Subcutaneous abdominal adipose tissue (tissue), 5 donors: Measurements from ENCODE around the gene KMT2C.
"Not testable (repeated sequence)": the region's sequence is repeated elsewhere in the genome, so short reads cannot be mapped to it uniquely, and the experiment has no call there.

Source experiments
- H3K27ac ChIP-seq: one replicate; pipeline ENCODE4 v1.7.0; 2013; ENCODE audit warnings: low read depth, mild to moderate bottlenecking, inconsistent platforms, low read length, moderate library complexity
- H3K27me3 ChIP-seq, 5 donors: one replicate each; pipeline ENCODE4 v1.7.0; 2013; ENCODE audit warnings: low read length in 5 of 5, inconsistent platforms in 1 of 5; ENCODE audit not compliant: control insufficient read depth in 5 of 5, insufficient read depth in 4 of 5
- H3K36me3 ChIP-seq, 5 donors: one replicate each; pipeline ENCODE4 v1.7.0; 2013; ENCODE audit warnings: low read length in 5 of 5; ENCODE audit not compliant: control insufficient read depth in 5 of 5, insufficient read depth in 5 of 5
- H3K4me1 ChIP-seq, 5 donors: one replicate each; pipeline ENCODE4 v1.7.0; 2013; ENCODE audit warnings: low read length in 5 of 5, mild to moderate bottlenecking in 3 of 5, moderate library complexity in 1 of 5; ENCODE audit not compliant: control insufficient read depth in 5 of 5, insufficient read depth in 5 of 5
- H3K4me3 ChIP-seq, 5 donors: one replicate each; pipeline ENCODE4 v1.7.0; 2013; ENCODE audit warnings: low read length in 5 of 5, low read depth in 1 of 5
- H3K9ac ChIP-seq, 5 donors: one replicate each; pipeline ENCODE4 v1.7.0; 2013; ENCODE audit warnings: low read length in 5 of 5, mild to moderate bottlenecking in 4 of 5, moderate library complexity in 3 of 5
- H3K9me3 ChIP-seq, 5 donors: one replicate each; pipeline ENCODE4 v1.7.0; 2013; ENCODE audit warnings: low read length in 5 of 5; ENCODE audit not compliant: control insufficient read depth in 5 of 5
- donor health status: healthy.
- donor health status: healthy.
- donor health status: healthy.
- donor health status: healthy.
- donor health status: healthy.

KMT2C gene

DNA sequence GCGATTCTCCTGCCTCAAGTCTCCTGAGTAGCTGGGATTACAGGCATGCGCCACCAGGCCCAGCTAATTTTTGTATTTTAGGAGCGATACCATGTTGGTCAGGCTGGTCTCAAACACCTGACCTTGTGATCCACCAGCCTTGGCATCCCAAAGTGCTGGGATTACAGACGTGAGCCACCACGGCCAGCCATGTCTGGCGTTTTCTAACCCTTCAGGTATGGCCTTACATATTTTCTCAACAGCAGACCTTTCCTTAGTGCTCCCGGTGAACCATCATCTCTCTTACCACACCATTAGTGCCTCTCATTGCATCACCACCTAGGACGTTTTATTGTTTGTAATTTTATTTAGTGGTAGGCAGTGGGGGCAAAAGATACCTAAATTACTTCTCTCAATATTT is 194.5 kb downstream of the KMT2C start:
- H3K27ac ChIP-seq, H3K9me3 ChIP-seq, H3K9ac ChIP-seq, H3K4me1 ChIP-seq, H3K4me3 ChIP-seq, H3K27me3 ChIP-seq, H3K36me3 ChIP-seq: not testable (repeated sequence)

DNA sequence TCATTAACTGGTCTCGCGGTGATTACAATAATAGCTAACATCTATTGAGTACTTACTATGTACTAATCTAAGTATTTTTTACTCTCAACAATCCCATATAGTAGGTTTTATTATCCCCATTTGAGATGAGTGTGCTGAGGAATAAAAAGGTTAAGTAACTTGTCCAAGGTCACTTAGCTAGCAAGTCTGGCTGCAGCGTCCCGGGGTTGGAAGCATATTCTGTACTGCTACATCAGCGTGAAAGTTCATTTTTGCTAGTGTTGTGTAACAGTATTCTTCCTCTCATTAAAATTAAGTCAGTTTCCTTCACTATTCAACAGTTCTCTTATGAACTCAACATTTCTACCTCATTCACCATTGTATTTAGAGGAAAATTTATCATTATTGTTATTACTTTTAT is 199.5 kb downstream of the KMT2C start:
- H3K4me1 ChIP-seq, H3K9me3 ChIP-seq, H3K27ac ChIP-seq, H3K9ac ChIP-seq, H3K27me3 ChIP-seq, H3K4me3 ChIP-seq: not testable (repeated sequence)
- peaks cover 0 to 15% (median 3%) of the 10 kb centered on the region in 5 donors for H3K36me3 ChIP-seq

DNA sequence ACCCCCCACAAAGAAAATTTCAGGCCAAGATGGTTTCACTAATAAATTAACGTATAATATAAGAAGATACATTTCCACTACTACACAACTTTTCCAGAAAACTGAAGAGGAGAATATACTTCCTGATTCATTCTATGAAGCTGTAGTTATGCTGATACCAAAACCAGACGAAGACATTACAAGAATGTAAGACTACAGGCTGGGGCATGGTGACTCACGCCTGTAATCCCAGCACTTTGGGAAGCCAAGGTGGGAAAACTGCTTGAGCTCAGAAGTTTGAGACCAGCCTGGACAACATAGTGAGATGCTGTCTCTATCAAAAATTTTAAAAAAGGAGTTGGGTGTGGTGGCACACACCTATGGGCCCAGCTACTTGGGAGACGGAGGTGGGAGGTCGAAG is 201.4 kb downstream of the KMT2C start:
- H3K9me3 ChIP-seq, H3K4me1 ChIP-seq, H3K4me3 ChIP-seq, H3K27ac ChIP-seq, H3K27me3 ChIP-seq, H3K9ac ChIP-seq: not testable (repeated sequence)
- H3K36me3 ChIP-seq = peaks cover 0 to 24% (median 4%) of the 10 kb centered on the region in 5 donors

DNA sequence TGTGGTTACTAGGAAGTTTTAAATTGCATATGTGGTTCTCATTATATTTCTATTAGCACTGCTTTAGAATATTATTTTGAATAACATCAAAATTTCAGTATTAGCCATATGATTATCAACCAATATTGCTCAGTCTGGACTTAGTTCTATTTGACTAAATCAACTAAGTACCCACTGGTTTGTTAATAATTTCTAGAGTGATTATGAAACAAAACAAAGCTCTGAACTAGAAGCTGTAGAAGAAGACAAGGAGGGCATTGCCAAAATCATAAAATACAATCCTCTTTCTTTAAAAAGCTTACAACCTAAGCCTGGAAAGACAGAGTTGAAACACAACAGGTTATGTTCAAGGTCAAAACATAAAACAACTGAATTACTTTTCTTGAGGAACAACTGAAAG is 204.7 kb downstream of the KMT2C start:
- no peak overlapping the region for H3K9ac ChIP-seq
- no peaks in the 10 kb centered on the region for H3K4me1 ChIP-seq
- H3K27me3 ChIP-seq = no peaks in the 10 kb centered on the region
- peaks cover 0 to 24% (median 5%) of the 10 kb centered on the region in 5 donors for H3K36me3 ChIP-seq
- H3K27ac ChIP-seq = no peak overlapping the region
- H3K4me3 ChIP-seq = no peak overlapping the region
- H3K9me3 ChIP-seq = no peaks in the 10 kb centered on the region

DNA sequence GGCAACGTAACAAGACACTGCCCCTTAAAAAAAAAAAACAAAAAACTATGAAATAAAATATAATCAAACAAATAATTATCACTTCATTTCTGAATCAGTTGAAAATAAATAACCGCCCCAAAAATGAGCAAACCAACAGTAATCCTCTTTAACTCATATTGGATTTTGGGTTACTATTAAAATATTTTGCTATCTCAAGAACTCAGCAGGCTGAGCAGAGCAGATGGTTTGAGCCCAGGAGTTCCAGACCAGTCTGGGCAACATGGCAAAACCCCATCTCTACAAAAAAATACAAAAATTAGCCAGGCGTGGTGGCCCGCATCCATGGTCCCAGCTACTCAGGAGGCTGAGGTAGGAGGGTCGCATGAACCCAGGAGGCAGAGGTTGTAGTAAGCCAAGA is 216.2 kb downstream of the KMT2C start:
- H3K27me3 ChIP-seq, H3K4me3 ChIP-seq, H3K27ac ChIP-seq, H3K9ac ChIP-seq, H3K4me1 ChIP-seq, H3K9me3 ChIP-seq: not testable (repeated sequence)
- H3K36me3 ChIP-seq = peaks cover 7 to 31% (median 21%) of the 10 kb centered on the region in 5 donors

DNA sequence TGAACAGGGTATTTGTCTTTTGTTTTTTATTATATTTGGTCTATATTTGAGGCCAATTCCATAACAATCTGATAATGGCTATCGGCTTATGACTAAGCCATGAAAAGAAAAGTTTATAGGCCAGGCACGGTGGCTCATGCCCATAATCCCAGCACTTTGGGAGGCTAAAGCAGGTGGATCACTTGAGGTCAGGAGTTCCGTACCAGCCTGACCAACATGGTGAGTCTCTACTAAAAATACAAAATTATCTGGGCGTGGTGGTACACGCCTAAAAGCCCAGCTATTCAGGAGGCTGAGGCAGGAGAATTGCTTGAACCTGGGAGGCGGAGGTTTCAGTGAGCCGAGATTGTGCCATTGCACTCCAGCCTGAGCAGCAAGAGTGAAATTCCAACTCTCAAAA is 227.0 kb downstream of the KMT2C start:
- not testable (repeated sequence) for H3K27ac ChIP-seq, H3K4me3 ChIP-seq, H3K27me3 ChIP-seq, H3K4me1 ChIP-seq, H3K9me3 ChIP-seq, H3K9ac ChIP-seq
- H3K36me3 ChIP-seq = peaks cover 11 to 16% (median 13%) of the 10 kb centered on the region in 5 donors

DNA sequence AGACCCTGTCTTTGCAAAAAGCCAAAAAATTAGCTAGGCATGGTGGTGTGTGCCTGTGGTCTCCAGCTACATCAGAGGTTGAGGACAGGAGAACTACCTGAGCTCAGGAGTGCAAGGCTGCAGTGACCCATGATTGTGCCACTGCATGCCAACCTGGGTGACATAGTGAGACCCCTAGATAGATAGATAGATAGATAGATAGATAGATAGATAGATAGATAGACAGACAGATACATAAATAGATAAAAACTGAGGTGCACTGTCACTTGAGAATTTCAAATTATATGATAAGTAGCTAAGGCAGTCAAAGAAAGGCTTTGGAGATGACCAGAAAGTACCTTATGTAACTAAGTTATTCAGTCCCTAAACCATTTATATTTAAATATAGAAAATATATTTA is 231.4 kb downstream of the KMT2C start:
- peaks cover 17 to 26% (median 20%) of the 10 kb centered on the region in 5 donors for H3K36me3 ChIP-seq
- not testable (repeated sequence) for H3K27me3 ChIP-seq, H3K4me3 ChIP-seq, H3K4me1 ChIP-seq, H3K9ac ChIP-seq, H3K27ac ChIP-seq, H3K9me3 ChIP-seq

DNA sequence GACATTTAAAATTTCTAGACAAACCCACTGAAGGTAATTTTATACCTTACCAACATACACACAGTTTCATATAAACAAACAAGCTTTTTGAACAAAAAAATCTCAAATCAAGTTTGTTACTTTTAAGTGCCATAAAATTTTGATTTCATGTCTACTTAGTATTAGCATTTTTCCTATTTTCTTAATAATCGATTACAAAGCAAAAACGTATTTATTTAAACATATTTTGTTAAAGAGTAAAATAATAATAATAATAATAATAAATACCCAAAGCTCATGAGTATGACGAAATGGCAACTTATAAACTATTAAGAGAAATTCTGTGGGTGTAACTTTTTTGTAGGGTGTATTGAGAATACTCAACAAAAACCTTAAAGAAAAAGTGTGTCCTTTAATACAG is 232.7 kb downstream of the KMT2C start:
- Histone ChIP-seq H3K36me3 (peaks cover 29 to 37% (median 31%) of the 10 kb centered on the region in 5 donors), H3K4me1 (no peaks in the 10 kb centered on the region)

DNA sequence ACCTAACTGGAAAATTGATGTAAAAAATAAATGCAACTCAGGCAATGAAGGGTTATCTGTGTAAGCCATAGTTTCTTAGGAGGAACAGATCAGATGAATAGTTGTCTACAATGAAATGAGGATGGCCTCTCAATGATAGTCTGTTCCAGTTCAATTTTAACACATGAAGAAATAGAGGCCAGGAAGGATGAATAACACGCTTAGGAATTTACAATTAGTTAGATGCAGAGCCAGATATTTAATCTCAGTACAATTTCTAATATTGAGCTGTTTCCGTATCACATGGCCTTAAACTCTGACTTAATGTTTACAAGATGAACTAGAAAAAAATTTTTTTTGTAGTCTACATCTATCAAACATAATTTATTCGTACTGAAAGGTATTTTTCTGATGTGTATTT is 233.7 kb downstream of the KMT2C start:
- Histone ChIP-seq H3K27ac (no peak overlapping the region), H3K9me3 (no peaks in the 10 kb centered on the region), H3K4me1 (no peaks in the 10 kb centered on the region), H3K9ac (peak overlapping the region in 1 of 5 donors; percentile 32), H3K36me3 (peaks cover 30 to 39% (median 32%) of the 10 kb centered on the region in 5 donors), H3K27me3 (no peaks in the 10 kb centered on the region), H3K4me3 (no peak overlapping the region)

More for the DNA sequence above, 232.7 kb downstream of the KMT2C start:
- Histone ChIP-seq H3K27ac (no peak overlapping the region), H3K27me3 (no peaks in the 10 kb centered on the region), H3K4me3 (no peak overlapping the region), H3K9ac (no peak overlapping the region), H3K9me3 (no peaks in the 10 kb centered on the region)

DNA sequence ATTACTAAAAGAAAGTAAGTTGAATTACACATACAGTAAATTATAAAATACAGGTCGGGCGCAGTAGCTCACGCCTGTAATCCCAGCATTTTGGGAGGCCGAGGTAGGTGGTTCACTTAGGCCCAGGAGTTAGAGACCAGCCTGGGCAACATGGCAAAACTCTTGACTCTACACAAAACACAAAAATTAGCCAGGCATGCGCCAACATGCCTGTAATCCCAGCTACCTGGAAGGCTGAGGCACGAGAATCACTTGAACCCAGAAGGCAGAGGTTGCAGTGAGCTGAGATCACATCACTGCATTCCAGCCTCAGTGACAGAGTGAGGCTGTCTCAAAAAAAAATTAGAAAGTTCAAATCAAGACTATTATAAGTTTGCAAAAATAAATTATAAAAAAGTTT is 235.4 kb downstream of the KMT2C start:
- no peaks in the 10 kb centered on the region for H3K27me3 ChIP-seq
- H3K27ac ChIP-seq = no peak overlapping the region
- H3K36me3 ChIP-seq = peaks cover 30 to 45% (median 35%) of the 10 kb centered on the region in 5 donors
- no peaks in the 10 kb centered on the region for H3K4me1 ChIP-seq
- no peak overlapping the region for H3K4me3 ChIP-seq
- no peaks in the 10 kb centered on the region for H3K9me3 ChIP-seq
- H3K9ac ChIP-seq = no peak overlapping the region

DNA sequence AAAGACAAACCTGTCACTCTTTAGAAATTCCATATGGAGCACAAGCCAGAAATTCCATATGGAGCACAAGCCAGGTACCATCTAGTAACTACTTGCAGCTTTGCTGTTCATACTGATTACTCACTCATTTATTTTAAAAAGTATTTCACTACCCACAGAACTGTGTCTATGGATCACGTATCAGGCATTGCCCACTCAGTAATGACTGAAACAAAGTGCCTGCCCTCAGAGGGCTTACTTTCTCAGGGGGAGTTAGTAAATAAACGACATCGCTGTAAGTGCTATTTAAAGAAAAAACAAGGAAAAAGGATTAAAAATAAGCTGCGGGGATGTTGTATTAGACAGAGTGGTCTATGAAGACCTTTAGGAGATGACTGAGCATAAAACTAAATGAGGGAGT is 239.4 kb downstream of the KMT2C start:
- peaks cover 43 to 62% (median 48%) of the 10 kb centered on the region in 5 donors for H3K36me3 ChIP-seq

More for the DNA sequence above, 239.4 kb downstream of the KMT2C start:
- Histone ChIP-seq H3K9me3 (no peaks in the 10 kb centered on the region), H3K27ac (no peak overlapping the region), H3K27me3 (no peaks in the 10 kb centered on the region), H3K4me3 (no peak overlapping the region), H3K4me1 (no peaks in the 10 kb centered on the region), H3K9ac (no peak overlapping the region)
